ENCODE data around the gene MLLT3.

Gene MLLT3

GRCh38 chr9:20355022-20355421 lies 267.3 kb downstream of the MLLT3 start:
- Histone ChIP-seq H3K9ac (no peak overlapping the region), H3K4me3 (no peak overlapping the region), H3K9me3 (replicated peaks in 1 of 11) (no peaks in the 10 kb centered on the region), H3K4me1 (peaks cover 0 to 18% (median 10%) of the 10 kb centered on the region in 10 experiments; a peak in 7 of 20 replicates), H3K27me3 (no peaks in the 10 kb centered on the region), H3K4me2 (no peak overlapping the region), H3K27ac (no peak overlapping the region), H4K20me1 (no peaks in the 10 kb centered on the region), H3K36me3 (no peaks in the 10 kb centered on the region)
- no peak for TF ChIP-seq Cebpa-rat (IDR thresholded peaks at IDR 0.05)

- H3K4me1 ChIP-seq, result peaks cover 0 to 18% (median 10%) of the 10 kb centered on the region in 10 experiments; a peak in 7 of 20 replicates
- H3K4me3 ChIP-seq, result no peak overlapping the region
- H3K27ac ChIP-seq, result no peak overlapping the region
- no peak overlapping the region for H3K9ac ChIP-seq
- no peaks in the 10 kb centered on the region for H4K20me1 ChIP-seq
- H3K27me3 ChIP-seq, result no peaks in the 10 kb centered on the region
- H3K36me3 ChIP-seq, result no peaks in the 10 kb centered on the region
- no peak overlapping the region for H3K4me2 ChIP-seq
- no peaks in the 10 kb centered on the region for H3K9me3 ChIP-seq (replicated peaks in 1 of 11)
- TF ChIP-seq Cebpa-rat (IDR thresholded peaks at IDR 0.05), result no peak
These were observed 268.2 kb downstream of the MLLT3 start for GRCh38 chr9:20353931-20354652.

GRCh38 chr9:20353524-20353923 lies 268.8 kb downstream of the MLLT3 start:
- Histone ChIP-seq H3K27me3 (no peaks in the 10 kb centered on the region), H3K9ac (no peak overlapping the region), H3K36me3 (no peaks in the 10 kb centered on the region), H4K20me1 (no peaks in the 10 kb centered on the region), H3K9me3 (replicated peaks in 1 of 11) (no peaks in the 10 kb centered on the region), H3K27ac (no peak overlapping the region), H3K4me3 (no peak overlapping the region), H3K4me2 (no peak overlapping the region), H3K4me1 (peaks cover 0 to 18% (median 10%) of the 10 kb centered on the region in 10 experiments; a peak in 7 of 20 replicates)
- no peak for TF ChIP-seq Cebpa-rat (IDR thresholded peaks at IDR 0.05)

GRCh38 chr9:20352591-20352990 lies 269.7 kb downstream of the MLLT3 start:
- Histone ChIP-seq H3K9ac (no peak overlapping the region), H3K27me3 (no peaks in the 10 kb centered on the region), H3K4me3 (no peak overlapping the region), H3K4me2 (peak overlapping the region in 5 of 11 experiments; percentile 26 to 50 (median 48); a peak in 6 of 22 replicates), H3K27ac (no peak overlapping the region), H3K4me1 (peaks cover 0 to 18% (median 10%) of the 10 kb centered on the region in 10 experiments; a peak in 7 of 20 replicates), H3K9me3 (replicated peaks in 1 of 11) (no peaks in the 10 kb centered on the region), H4K20me1 (no peaks in the 10 kb centered on the region), H3K36me3 (no peaks in the 10 kb centered on the region)
- no peak for TF ChIP-seq Cebpa-rat (IDR thresholded peaks at IDR 0.05)

- no peaks in the 10 kb centered on the region for H3K27me3 ChIP-seq
- H3K36me3 ChIP-seq, result no peaks in the 10 kb centered on the region
- no peak for TF ChIP-seq Cebpa-rat (IDR thresholded peaks at IDR 0.05)
- no peak overlapping the region for H3K4me3 ChIP-seq
- H3K4me2 ChIP-seq, result peak overlapping the region in 7 of 11 experiments; percentile 11 to 50 (median 33); a peak in 12 of 22 replicates
- no peaks in the 10 kb centered on the region for H4K20me1 ChIP-seq
- no peak overlapping the region for H3K9ac ChIP-seq
- no peak overlapping the region for H3K27ac ChIP-seq
- H3K4me1 ChIP-seq, result peaks cover 0 to 18% (median 10%) of the 10 kb centered on the region in 10 experiments; a peak in 7 of 20 replicates
- no peaks in the 10 kb centered on the region for H3K9me3 ChIP-seq (replicated peaks in 1 of 11)
These were observed 270.6 kb downstream of the MLLT3 start for GRCh38 chr9:20351715-20352114.

GRCh38 chr9:20349568-20349967 lies 272.7 kb downstream of the MLLT3 start:
- no peaks in the 10 kb centered on the region for H3K9me3 ChIP-seq (replicated peaks in 1 of 11)
- H3K36me3 ChIP-seq, result no peaks in the 10 kb centered on the region
- H3K4me2 ChIP-seq, result no peak overlapping the region
- H3K9ac ChIP-seq, result no peak overlapping the region
- no peaks in the 10 kb centered on the region for H3K27me3 ChIP-seq
- H3K4me3 ChIP-seq, result no peak overlapping the region
- TF ChIP-seq Cebpa-rat (IDR thresholded peaks at IDR 0.05), result no peak
- H4K20me1 ChIP-seq, result no peaks in the 10 kb centered on the region
- H3K4me1 ChIP-seq, result peaks cover 0 to 18% (median 10%) of the 10 kb centered on the region in 10 experiments; a peak in 7 of 20 replicates
- H3K27ac ChIP-seq, result no peak overlapping the region

GRCh38 chr9:20343325-20343724 lies 279.0 kb downstream of the MLLT3 start:
- H3K27me3 ChIP-seq, result no peaks in the 10 kb centered on the region
- H3K9ac ChIP-seq, result no peak overlapping the region
- H3K9me3 ChIP-seq (replicated peaks in 1 of 11), result no peaks in the 10 kb centered on the region
- no peak overlapping the region for H3K4me2 ChIP-seq
- no peak for TF ChIP-seq Cebpa-rat (IDR thresholded peaks at IDR 0.05)
- H4K20me1 ChIP-seq, result no peaks in the 10 kb centered on the region
- H3K4me1 ChIP-seq, result no peaks in the 10 kb centered on the region
- no peak overlapping the region for H3K4me3 ChIP-seq
- H3K36me3 ChIP-seq, result no peaks in the 10 kb centered on the region
- no peak overlapping the region for H3K27ac ChIP-seq

- no peak for TF ChIP-seq Cebpa-rat (IDR thresholded peaks at IDR 0.05)
- H3K36me3 ChIP-seq, result no peaks in the 10 kb centered on the region
- no peak overlapping the region for H3K4me3 ChIP-seq
- H3K4me2 ChIP-seq, result no peak overlapping the region
- H3K4me1 ChIP-seq, result no peaks in the 10 kb centered on the region
- H3K27ac ChIP-seq, result no peak overlapping the region
- no peaks in the 10 kb centered on the region for H3K27me3 ChIP-seq
- no peaks in the 10 kb centered on the region for H4K20me1 ChIP-seq
- H3K9me3 ChIP-seq (replicated peaks in 1 of 11), result no peaks in the 10 kb centered on the region
- H3K9ac ChIP-seq, result no peak overlapping the region
These were observed 281.8 kb downstream of the MLLT3 start for GRCh38 chr9:20340511-20340861.

GRCh38 chr9:20335668-20336332 lies 286.5 kb downstream of the MLLT3 start:
- H3K27me3 ChIP-seq, result no peaks in the 10 kb centered on the region
- no peak overlapping the region for H3K9ac ChIP-seq
- H3K4me2 ChIP-seq, result no peak overlapping the region
- no peaks in the 10 kb centered on the region for H3K36me3 ChIP-seq
- no peaks in the 10 kb centered on the region for H3K4me1 ChIP-seq
- no peak overlapping the region for H3K27ac ChIP-seq
- TF ChIP-seq Cebpa-rat (IDR thresholded peaks at IDR 0.05), result no peak
- peaks cover 0 to 5% (median 0%) of the 10 kb centered on the region in 11 experiments; a peak in 1 of 22 replicates for H3K9me3 ChIP-seq (replicated peaks in 1 of 11)
- no peaks in the 10 kb centered on the region for H4K20me1 ChIP-seq
- H3K4me3 ChIP-seq, result no peak overlapping the region

Measured in BLaER1 treated with 17β-estradiol and CSF1 and Interleukin-3, amounts not matched to agents 10 nM and 100 nM (cell line).